Small intestine (tissue), 7 donors: ENCODE results near the gene ARID1A. TPM values are rescaled to one million over a fixed set of nuclear protein-coding genes. Genes with fewer than 3 reads are reported as not detected.

Experiments used
- DNase-seq, 2 donors: peaks; one replicate each; pipeline versions ENCODE4 v3.0.0 to v3.0.0-alpha.2; 2013
- FAIRE-seq: peaks from 2 replicates; lab custom pipeline; 2012; peaks lifted over from hg19 to GRCh38; lab: Jason Lieb, UNC
- H3K27ac ChIP-seq, 3 donors: one replicate each; pipeline ENCODE4 v1.5.1; 2013; ENCODE audit warnings: low read length in 2 of 3, mild to moderate bottlenecking in 2 of 3, control low read depth in 1 of 3, inconsistent platforms in 1 of 3, low read depth in 1 of 3, moderate library complexity in 1 of 3
- H3K27me3 ChIP-seq, 3 donors: one replicate each; pipeline ENCODE4 v1.6.1; 2013; ENCODE audit warnings: low read length in 3 of 3, inconsistent platforms in 1 of 3; ENCODE audit not compliant: control insufficient read depth in 3 of 3, insufficient read depth in 3 of 3
- H3K36me3 ChIP-seq, 3 donors: one replicate each; pipeline ENCODE4 v1.6.1; 2013; ENCODE audit warnings: low read length in 3 of 3, inconsistent platforms in 1 of 3, low read depth in 1 of 3, mild to moderate bottlenecking in 1 of 3, moderate library complexity in 1 of 3; ENCODE audit not compliant: control insufficient read depth in 3 of 3, insufficient read depth in 2 of 3
- H3K4me1 ChIP-seq, 3 donors: one replicate each; pipeline ENCODE4 v1.6.1; 2013; ENCODE audit warnings: low read length in 2 of 3, inconsistent platforms in 1 of 3, low read depth in 1 of 3, mild to moderate bottlenecking in 1 of 3, moderate library complexity in 1 of 3; ENCODE audit not compliant: control insufficient read depth in 3 of 3, insufficient read depth in 2 of 3
- H3K4me3 ChIP-seq, 3 donors: one replicate each; pipeline ENCODE4 v1.5.1; 2013; ENCODE audit warnings: low read length in 3 of 3, control low read depth in 1 of 3, inconsistent platforms in 1 of 3, low read depth in 1 of 3, mild to moderate bottlenecking in 1 of 3, moderate library complexity in 1 of 3
- H3K9me3 ChIP-seq, 2 donors: one replicate each; pipeline ENCODE4 v1.6.1; 2013; ENCODE audit warnings: low read depth in 1 of 2, low read length in 1 of 2; ENCODE audit not compliant: control insufficient read depth in 2 of 2, insufficient read depth in 1 of 2
- WGBS, 3 donors: extraction: QIAGEN DNeasy Blood & Tissue Kit; methylation state at CpG; one replicate each; pipeline ENCODE4 v1.1.7; 2013; 5-methylcytosine and 5-hydroxymethylcytosine counted together
- polyA plus RNA-seq, 4 donors: library from polyadenylated mRNA; stranded (reverse) in 3 of 4; unstranded in 1 of 4; fragments of 200-250 nt in 3 of 4; fragments of 120-200 nt in 1 of 4; gene quantifications; one replicate each; pipeline versions ENCODE4 v1.2.1 to v1.2.3, GENCODE V29; 2013
- donor health status: healthy with polysubstance abuse.
- donor health status: control.
- donor health status: control.
- donor health status: Bipolar disorder and iron deficiency.
- donor health status: healthy.

Gene ARID1A
- polyA plus RNA-seq, 4 donors, result 7.8 to 59.7 (median 18.7) TPM

GRCh38 chr1:26686795-26687194, 9.0 kb upstream of the ARID1A start:
- WGBS, 3 donors, result 7 to 21% (median 17%) methylated on average over 1 of the region's 1 CpG
- H3K4me1 ChIP-seq, result peaks cover 0 to 3% (median 0%) of the 10 kb centered on the region in 3 donors
- H3K27ac ChIP-seq, result no peak overlapping the region
- peak in 1 of 2 donors; percentile 55 for DNase-seq
- H3K36me3 ChIP-seq, result no peaks in the 10 kb centered on the region
- no peaks in the 10 kb centered on the region for H3K27me3 ChIP-seq
- no peak overlapping the region for H3K4me3 ChIP-seq
- no peaks in the 10 kb centered on the region for H3K9me3 ChIP-seq
- no peak for FAIRE-seq

- DNase-seq, result no peak
- Histone ChIP-seq H3K27ac (no peak overlapping the region), H3K27me3 (no peaks in the 10 kb centered on the region), H3K36me3 (no peaks in the 10 kb centered on the region), H3K9me3 (no peaks in the 10 kb centered on the region), H3K4me1 (peaks cover 4 to 19% (median 11%) of the 10 kb centered on the region in 3 donors), H3K4me3 (no peak overlapping the region)
- 94 to 97% (median 96%) methylated on average over 8 to 9 of the region's 9 CpGs for WGBS, 3 donors
- no peak for FAIRE-seq
Observed at GRCh38 chr1:26689504-26689903, 6.3 kb upstream of the ARID1A start.

GRCh38 chr1:26690157-26690556, 5.7 kb upstream of the ARID1A start:
- no peak for DNase-seq
- WGBS, 3 donors, result 50 to 80% (median 71%) methylated on average over 2 of the region's 2 CpGs

GRCh38 chr1:26690576-26691031, 5.2 kb upstream of the ARID1A start:
- Histone ChIP-seq H3K4me3 (no peak overlapping the region), H3K27ac (peak overlapping the region in 1 of 3 donors; percentile 10), H3K9me3 (no peaks in the 10 kb centered on the region), H3K27me3 (no peaks in the 10 kb centered on the region), H3K36me3 (no peaks in the 10 kb centered on the region), H3K4me1 (peaks cover 4 to 27% (median 13%) of the 10 kb centered on the region in 3 donors)
- peak in 1 of 2 donors; percentile 35 for DNase-seq
- FAIRE-seq, result no peak

More at GRCh38 chr1:26690157-26690556, 5.7 kb upstream of the ARID1A start:
- no peak for FAIRE-seq
- Histone ChIP-seq H3K36me3 (no peaks in the 10 kb centered on the region), H3K27me3 (no peaks in the 10 kb centered on the region), H3K4me3 (no peak overlapping the region), H3K4me1 (peaks cover 4 to 26% (median 13%) of the 10 kb centered on the region in 3 donors), H3K27ac (peak overlapping the region in 1 of 3 donors; percentile 9), H3K9me3 (no peaks in the 10 kb centered on the region)

GRCh38 chr1:26692211-26692792, 3.5 kb upstream of the ARID1A start:
- Histone ChIP-seq H3K36me3 (no peaks in the 10 kb centered on the region), H3K4me1 (peaks cover 4 to 27% (median 13%) of the 10 kb centered on the region in 3 donors), H3K9me3 (no peaks in the 10 kb centered on the region), H3K27ac (peak overlapping the region; percentile 94 to 96 (median 94)), H3K4me3 (peak overlapping the region; percentile 49 to 70 (median 56)), H3K27me3 (no peaks in the 10 kb centered on the region)
- peak; percentile 93 to 95 for DNase-seq
- no peak for FAIRE-seq
- 1% methylated on average over 30 of the region's 30 CpGs for WGBS, 3 donors

GRCh38 chr1:26692793-26693490, 2.9 kb upstream of the ARID1A start:
- FAIRE-seq (no peak), DNase-seq (peak; percentile 98 to 99)
- H3K4me1 ChIP-seq, result peaks cover 4 to 27% (median 13%) of the 10 kb centered on the region in 3 donors
- no peaks in the 10 kb centered on the region for H3K36me3 ChIP-seq
- no peaks in the 10 kb centered on the region for H3K9me3 ChIP-seq
- no peaks in the 10 kb centered on the region for H3K27me3 ChIP-seq
- WGBS, 3 donors, result 0 to 1% (median 0%) methylated on average over 34 of the region's 34 CpGs
- peak overlapping the region; percentile 49 to 70 (median 56) for H3K4me3 ChIP-seq
- H3K27ac ChIP-seq, result peak overlapping the region; percentile 94 to 96 (median 94)

- Histone ChIP-seq H3K9me3 (no peaks in the 10 kb centered on the region), H3K4me3 (peak overlapping the region in 2 of 3 donors; percentile 56 to 70), H3K27ac (peak overlapping the region; percentile 84 to 96 (median 94)), H3K4me1 (peaks cover 4 to 33% (median 13%) of the 10 kb centered on the region in 3 donors), H3K27me3 (no peaks in the 10 kb centered on the region), H3K36me3 (no peaks in the 10 kb centered on the region)
- 28 to 32% (median 29%) methylated on average over 7 of the region's 7 CpGs for WGBS, 3 donors
- FAIRE-seq (no peak), DNase-seq (peak in 1 of 2 donors; percentile 38)
Observed at GRCh38 chr1:26693599-26694572, 1.9 kb upstream of the ARID1A start.
